Ishikawa (cell line): Measurements from ENCODE around the gene MRPL40.

Experiments used
- CEBPB ChIP-seq: IDR thresholded peaks from 2 replicates; pipeline ENCODE4 v1.6.1; 2012
- CREB1 ChIP-seq: IDR thresholded peaks from 2 replicates; pipeline ENCODE4 v1.6.1; 2012; ENCODE audit warnings: low read depth
- EGR1 ChIP-seq: IDR thresholded peaks from 2 replicates; pipeline ENCODE4 v1.6.1; 2012
- EP300 ChIP-seq: IDR thresholded peaks from 2 replicates; pipeline ENCODE4 v1.6.1; 2012; ENCODE audit warnings: borderline replicate concordance
- FOXM1 ChIP-seq: IDR thresholded peaks from 2 replicates; pipeline ENCODE4 v1.6.1; 2012; ENCODE audit warnings: low read depth, borderline replicate concordance
- NFIC ChIP-seq: IDR thresholded peaks from 2 replicates; pipeline ENCODE4 v1.6.1; 2012
- RAD21 ChIP-seq: IDR thresholded peaks from 2 replicates; pipeline ENCODE4 v1.6.1; 2012; ENCODE audit warnings: low read depth
- TAF1 ChIP-seq: IDR thresholded peaks from 2 replicates; pipeline ENCODE4 v1.6.1; 2012; ENCODE audit warnings: low read depth, mild to moderate bottlenecking
- TCF12 ChIP-seq: IDR thresholded peaks from 2 replicates; pipeline ENCODE4 v1.6.1; 2012; ENCODE audit warnings: low read depth
- TEAD4 ChIP-seq: IDR thresholded peaks from 2 replicates; pipeline ENCODE4 v1.6.1; 2012
- YY1 ChIP-seq: IDR thresholded peaks from 2 replicates; pipeline ENCODE4 v1.6.1; 2012; ENCODE audit warnings: low read depth
- ZBTB7A ChIP-seq: IDR thresholded peaks from 2 replicates; pipeline ENCODE4 v1.6.1; 2012; ENCODE audit warnings: low read depth
- TF ChIP-seq, protein P1 (sequence below): IDR thresholded peaks from 2 replicates; pipeline ENCODE4 v1.6.1; 2012
- TF ChIP-seq, protein P2 (sequence below): IDR thresholded peaks from 2 replicates; pipeline ENCODE4 v1.6.1; 2012
- TF ChIP-seq, protein P3 (sequence below): IDR thresholded peaks from 2 replicates; pipeline ENCODE4 v1.6.1; 2012; ENCODE audit warnings: low read depth, mild to moderate bottlenecking

MRPL40 gene

DNA sequence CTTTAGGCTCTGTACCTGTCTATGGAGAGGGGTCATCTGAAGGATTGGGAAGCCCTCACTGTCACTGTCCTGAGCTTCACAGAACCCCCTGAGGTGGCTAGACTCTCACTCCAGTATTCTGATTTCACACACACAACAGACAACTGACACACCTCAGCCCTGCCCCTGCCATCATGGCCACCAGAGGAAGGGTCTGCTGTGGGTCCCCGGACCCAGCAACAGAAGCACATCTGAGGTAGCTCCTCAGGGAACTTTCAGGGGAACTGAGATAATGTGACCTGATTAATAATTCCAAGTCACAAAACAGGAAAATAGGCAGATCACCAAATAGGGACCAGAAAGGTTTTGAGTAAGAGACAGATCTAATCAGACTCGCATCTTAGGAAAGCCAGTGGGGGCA is 22.7 kb downstream of the MRPL40 start:
- TF ChIP-seq CEBPB (no peak), CREB1 (no peak), EGR1 (no peak), EP300 (no peak), RAD21 (no peak), YY1 (no peak), FOXM1 (no peak), ZBTB7A (no peak), NFIC (no peak), TCF12 (no peak), TEAD4 (no peak), TAF1 (no peak)
- TF ChIP-seq, protein P1, sequence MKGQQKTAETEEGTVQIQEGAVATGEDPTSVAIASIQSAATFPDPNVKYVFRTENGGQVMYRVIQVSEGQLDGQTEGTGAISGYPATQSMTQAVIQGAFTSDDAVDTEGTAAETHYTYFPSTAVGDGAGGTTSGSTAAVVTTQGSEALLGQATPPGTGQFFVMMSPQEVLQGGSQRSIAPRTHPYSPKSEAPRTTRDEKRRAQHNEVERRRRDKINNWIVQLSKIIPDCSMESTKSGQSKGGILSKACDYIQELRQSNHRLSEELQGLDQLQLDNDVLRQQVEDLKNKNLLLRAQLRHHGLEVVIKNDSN = no peak
- TF ChIP-seq, protein P2, sequence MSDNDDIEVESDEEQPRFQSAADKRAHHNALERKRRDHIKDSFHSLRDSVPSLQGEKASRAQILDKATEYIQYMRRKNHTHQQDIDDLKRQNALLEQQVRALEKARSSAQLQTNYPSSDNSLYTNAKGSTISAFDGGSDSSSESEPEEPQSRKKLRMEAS = no peak
- TF ChIP-seq, protein P3, sequence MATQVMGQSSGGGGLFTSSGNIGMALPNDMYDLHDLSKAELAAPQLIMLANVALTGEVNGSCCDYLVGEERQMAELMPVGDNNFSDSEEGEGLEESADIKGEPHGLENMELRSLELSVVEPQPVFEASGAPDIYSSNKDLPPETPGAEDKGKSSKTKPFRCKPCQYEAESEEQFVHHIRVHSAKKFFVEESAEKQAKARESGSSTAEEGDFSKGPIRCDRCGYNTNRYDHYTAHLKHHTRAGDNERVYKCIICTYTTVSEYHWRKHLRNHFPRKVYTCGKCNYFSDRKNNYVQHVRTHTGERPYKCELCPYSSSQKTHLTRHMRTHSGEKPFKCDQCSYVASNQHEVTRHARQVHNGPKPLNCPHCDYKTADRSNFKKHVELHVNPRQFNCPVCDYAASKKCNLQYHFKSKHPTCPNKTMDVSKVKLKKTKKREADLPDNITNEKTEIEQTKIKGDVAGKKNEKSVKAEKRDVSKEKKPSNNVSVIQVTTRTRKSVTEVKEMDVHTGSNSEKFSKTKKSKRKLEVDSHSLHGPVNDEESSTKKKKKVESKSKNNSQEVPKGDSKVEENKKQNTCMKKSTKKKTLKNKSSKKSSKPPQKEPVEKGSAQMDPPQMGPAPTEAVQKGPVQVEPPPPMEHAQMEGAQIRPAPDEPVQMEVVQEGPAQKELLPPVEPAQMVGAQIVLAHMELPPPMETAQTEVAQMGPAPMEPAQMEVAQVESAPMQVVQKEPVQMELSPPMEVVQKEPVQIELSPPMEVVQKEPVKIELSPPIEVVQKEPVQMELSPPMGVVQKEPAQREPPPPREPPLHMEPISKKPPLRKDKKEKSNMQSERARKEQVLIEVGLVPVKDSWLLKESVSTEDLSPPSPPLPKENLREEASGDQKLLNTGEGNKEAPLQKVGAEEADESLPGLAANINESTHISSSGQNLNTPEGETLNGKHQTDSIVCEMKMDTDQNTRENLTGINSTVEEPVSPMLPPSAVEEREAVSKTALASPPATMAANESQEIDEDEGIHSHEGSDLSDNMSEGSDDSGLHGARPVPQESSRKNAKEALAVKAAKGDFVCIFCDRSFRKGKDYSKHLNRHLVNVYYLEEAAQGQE = no peak

DNA sequence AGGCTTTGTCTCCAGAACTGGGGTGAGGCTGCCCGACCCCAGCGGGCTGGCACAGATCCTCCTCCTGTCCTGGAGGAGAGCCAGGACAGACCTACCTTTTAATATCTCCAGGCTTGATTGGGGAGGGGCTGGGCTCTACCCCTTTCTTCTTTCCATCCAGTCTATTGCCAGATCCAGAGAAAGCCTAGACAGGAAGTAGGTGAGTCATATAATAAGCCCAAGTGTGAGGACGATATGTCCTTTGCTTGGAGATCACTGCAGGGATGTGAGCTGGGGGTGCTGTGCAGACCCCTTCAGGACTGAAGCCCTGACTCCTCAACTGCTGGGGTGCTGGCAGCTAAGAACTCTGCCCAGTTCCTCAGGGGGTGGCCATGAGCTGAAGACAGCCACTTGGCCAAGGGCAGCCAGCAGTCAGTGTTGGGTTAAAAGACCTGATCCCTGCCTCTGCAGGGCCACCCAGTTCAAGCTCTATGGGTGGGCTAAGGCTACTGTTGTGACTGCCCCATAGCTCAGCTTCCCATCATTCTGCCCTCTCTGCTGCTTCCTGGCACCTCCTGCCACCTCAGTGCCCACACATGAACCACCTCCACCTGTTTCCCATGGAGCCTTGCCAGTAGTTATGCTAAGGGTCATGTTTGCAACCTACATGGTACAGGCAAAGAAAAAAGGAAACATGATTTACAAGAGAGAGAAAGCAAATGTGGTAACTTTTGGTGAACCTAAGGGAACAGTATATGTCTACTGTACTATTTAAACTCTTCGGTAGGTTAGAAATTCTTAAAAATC is 23.4 kb downstream of the MRPL40 start:
- TF ChIP-seq YY1 (no peak), CREB1 (no peak), FOXM1 (no peak), ZBTB7A (no peak), TAF1 (no peak), TEAD4 (no peak), EGR1 (no peak), EP300 (no peak), CEBPB (no peak), NFIC (no peak), RAD21 (no peak)
- TF ChIP-seq, protein P2 = no peak
- TF ChIP-seq, protein P1 = no peak
- TF ChIP-seq, protein P3 = no peak

DNA sequence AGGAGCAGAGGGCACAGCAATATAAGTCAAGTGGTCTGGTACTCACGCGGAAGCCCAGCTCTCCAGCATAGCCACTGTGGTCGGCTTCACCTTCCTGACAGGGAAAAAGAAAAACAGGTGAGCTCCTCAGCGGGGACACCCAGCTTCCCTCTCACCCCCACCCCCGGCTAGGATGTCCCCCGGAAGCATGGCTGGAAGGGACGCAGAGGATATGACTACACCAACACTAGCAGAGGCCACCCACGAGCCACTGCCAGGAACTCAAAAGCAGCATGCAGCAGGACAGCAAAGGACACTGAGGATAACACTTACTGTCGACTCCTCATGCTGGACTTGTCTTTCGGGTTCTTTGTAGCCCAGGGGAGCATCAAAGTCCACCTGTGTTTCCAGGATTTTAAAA is 24.2 kb downstream of the MRPL40 start:
- no peak for TF ChIP-seq FOXM1
- no peak for TF ChIP-seq RAD21
- no peak for TF ChIP-seq CREB1
- TF ChIP-seq, protein P1 = no peak
- no peak for TF ChIP-seq TEAD4
- TF ChIP-seq, protein P2 = no peak
- no peak for TF ChIP-seq EP300
- no peak for TF ChIP-seq NFIC
- TF ChIP-seq, protein P3 = no peak
- no peak for TF ChIP-seq EGR1
- no peak for TF ChIP-seq CEBPB
- no peak for TF ChIP-seq TAF1
- TF ChIP-seq TCF12 = no peak
- no peak for TF ChIP-seq ZBTB7A
- TF ChIP-seq YY1 = no peak
